ENCODE data around the gene MPC2.
"Not testable (repeated sequence)": the region's sequence is repeated elsewhere in the genome, so short reads cannot be mapped to it uniquely, and the experiment has no call there.

MPC2 gene

DNA sequence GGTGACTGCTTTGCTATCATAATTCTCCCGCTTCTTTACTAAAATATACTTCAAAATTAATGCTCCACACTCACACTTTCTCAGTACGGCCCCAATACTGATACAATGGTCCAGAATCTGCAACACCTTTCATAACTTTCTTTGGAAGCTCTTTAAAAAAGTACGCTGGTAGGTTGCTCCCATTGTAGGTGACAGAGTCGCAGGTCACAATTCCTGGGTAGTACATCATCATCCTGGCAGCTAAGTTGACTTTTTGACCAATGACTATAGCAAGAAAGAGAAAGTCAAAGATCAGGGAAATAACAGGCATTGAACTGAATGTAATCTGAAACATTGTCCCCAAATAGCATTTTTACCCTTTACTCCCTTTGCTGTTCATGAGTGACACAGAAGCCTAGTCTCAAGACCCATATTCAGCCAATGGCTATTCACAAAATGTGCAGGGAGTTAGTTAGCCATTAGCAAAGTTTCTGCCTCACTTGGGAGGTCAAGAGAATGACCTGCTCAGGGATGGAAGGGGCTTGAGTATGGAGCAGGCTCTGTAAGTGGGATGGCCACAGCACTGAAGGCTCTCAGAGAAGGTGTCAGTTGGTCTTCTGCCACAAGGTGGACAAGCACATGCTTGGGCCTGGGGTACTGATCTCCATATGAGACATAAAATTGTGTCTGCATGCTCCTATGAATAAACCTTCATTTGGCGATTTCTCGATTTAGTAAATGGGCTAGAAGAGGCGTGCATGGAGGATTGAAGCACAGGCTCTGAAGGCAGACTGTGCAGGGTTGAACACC lies 58.3 kb downstream of the MPC2 start:
- peaks cover 1% of the 10 kb centered on the region for H3K27me3 Mint-ChIP-seq (ENCODE audit: low read depth)
- H3K4me1 Mint-ChIP-seq (ENCODE audit: low read depth) = no peaks in the 10 kb centered on the region
- DNase-seq (ENCODE audit: low spot score) = no peak
- no peak overlapping the region for H3K4me3 Mint-ChIP-seq
- H3K27ac Mint-ChIP-seq = no peak overlapping the region
- no peaks in the 10 kb centered on the region for H3K9me3 Mint-ChIP-seq
- H3K36me3 Mint-ChIP-seq (ENCODE audit: low read depth) = no peaks in the 10 kb centered on the region

DNA sequence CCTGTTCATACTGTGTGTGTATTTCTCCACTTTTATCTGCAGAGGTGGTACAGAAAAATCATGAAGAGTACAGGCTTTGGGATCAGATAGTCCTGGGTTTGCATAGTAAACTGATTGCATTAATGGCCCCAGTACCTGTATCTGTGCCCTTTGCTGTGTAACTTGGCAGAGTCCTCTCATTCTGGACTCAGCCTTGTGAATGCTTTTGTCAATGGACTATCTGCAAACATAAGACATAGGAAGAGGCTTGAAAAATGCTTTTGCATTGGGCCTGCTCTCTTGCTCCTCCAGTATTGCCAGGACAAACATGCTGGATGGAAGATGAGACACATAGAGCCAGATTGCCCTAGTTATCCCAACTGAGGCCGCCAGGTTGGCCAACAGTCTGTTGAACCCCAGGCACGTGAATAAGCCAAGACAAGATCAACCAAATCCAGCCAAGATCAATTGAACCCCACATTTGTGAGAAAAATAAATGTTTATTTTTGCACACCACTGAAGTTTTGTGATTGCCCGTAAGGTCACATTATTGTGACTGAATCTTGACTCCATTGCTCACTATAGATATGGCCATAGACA lies 60.2 kb downstream of the MPC2 start:
- Mint-ChIP-seq H3K27ac (no peak overlapping the region), H3K4me3 (no peak overlapping the region), H3K36me3 (ENCODE audit: low read depth) (no peaks in the 10 kb centered on the region), H3K9me3 (no peaks in the 10 kb centered on the region), H3K27me3 (ENCODE audit: low read depth) (no peaks in the 10 kb centered on the region), H3K4me1 (ENCODE audit: low read depth) (no peaks in the 10 kb centered on the region)
- no peak for DNase-seq (ENCODE audit: low spot score)

- Mint-ChIP-seq H3K36me3 (ENCODE audit: low read depth) (no peaks in the 10 kb centered on the region), H3K9me3 (no peaks in the 10 kb centered on the region), H3K4me1 (ENCODE audit: low read depth) (no peaks in the 10 kb centered on the region), H3K27ac (no peak overlapping the region), H3K4me3 (no peak overlapping the region), H3K27me3 (ENCODE audit: low read depth) (no peaks in the 10 kb centered on the region)
- no peak for DNase-seq (ENCODE audit: low spot score)
Measured at GRCh38 chr1:167871331-167871730, 65.5 kb downstream of the MPC2 start.

- not testable (repeated sequence) for H3K4me1 Mint-ChIP-seq (ENCODE audit: low read depth); H3K36me3 Mint-ChIP-seq (ENCODE audit: low read depth); DNase-seq (ENCODE audit: low spot score); H3K9me3 Mint-ChIP-seq; H3K27ac Mint-ChIP-seq; H3K4me3 Mint-ChIP-seq; H3K27me3 Mint-ChIP-seq (ENCODE audit: low read depth)
Measured at GRCh38 chr1:167869157-167870001, 67.5 kb downstream of the MPC2 start.

- not testable (repeated sequence) for H3K4me1 Mint-ChIP-seq (ENCODE audit: low read depth); H3K27ac Mint-ChIP-seq; H3K9me3 Mint-ChIP-seq; H3K36me3 Mint-ChIP-seq (ENCODE audit: low read depth); H3K27me3 Mint-ChIP-seq (ENCODE audit: low read depth); H3K4me3 Mint-ChIP-seq; DNase-seq (ENCODE audit: low spot score)
Measured at GRCh38 chr1:167866739-167867414, 70.0 kb downstream of the MPC2 start.

All from T-helper 2 cell treated with Interferon-gamma antibody and Interleukin-4, amounts not matched to agents 5 μg/mL and 100 μg/mL, for 36 hours (primary cell).